HCT116 (cell line): ENCODE results near the gene TERT. TPM values are rescaled to one million over a fixed set of nuclear protein-coding genes. Genes with fewer than 3 reads are reported as not detected.

Source experiments
- ATAC-seq: fragments of 200-7000 bp; cut with Tn5 transposase; 2 replicates; pipeline ENCODE4 v1.9.1; 2020; ENCODE audit warnings: mild to moderate bottlenecking, moderate library complexity
- BruUV-seq: library from RNA; stranded (reverse); fragments of 400-500 nt; replicated peaks from 2 replicates; lab custom pipeline; 2021; lab: Mats Ljungman, UMichigan
- CTCF ChIA-PET: fragments of 300-600 bp; sonication (Branson Sonifier 250); formaldehyde crosslinking; loops from one replicate; lab custom pipeline; 2021; ENCODE audit warnings: antibody characterized with exemption; lab: Charles Lee
- POLR2A ChIA-PET: fragments of 300-600, 350-600 bp; sonication (Branson Sonifier 250); formaldehyde crosslinking; loops from one replicate; lab custom pipeline; 2021; ENCODE audit warnings: antibody characterized with exemption; lab: Charles Lee
- RAD21 ChIA-PET, 2 experiments: fragments of 300-600 bp; sonication (Branson Sonifier 250); formaldehyde crosslinking; loops; one replicate each; lab custom pipeline; 2023; ENCODE audit warnings: low total read pairs in 2 of 2; ENCODE audit not compliant: uncharacterized antibody in 2 of 2, unreplicated experiment in 2 of 2, low non-redundant PET in 1 of 2; lab: Charles Lee
- DNase-seq: peaks from one replicate; pipeline ENCODE4 v3.0.0-alpha.2; 2010; ENCODE audit warnings: low read depth, low spot score
- H2AFZ ChIP-seq: fragments of 200-600 bp; shearing (Covaris generic), sonication (generic); 2 replicates; pipeline ENCODE4 v1.6.1; 2017; ENCODE audit warnings: low read depth, mixed run types, mixed read lengths, antibody characterized with exemption, low read length; ENCODE audit not compliant: poor library complexity, severe bottlenecking
- H3K27ac ChIP-seq: 2 replicates; pipeline ENCODE4 v1.5.1; 2012; ENCODE audit warnings: low read depth, low read length
- H3K27me3 ChIP-seq: fragments of 200-600 bp; sonication (generic); 2 replicates; pipeline ENCODE4 v1.6.1; 2016; ENCODE audit warnings: mixed run types, low read length, mixed read lengths; ENCODE audit not compliant: insufficient read depth
- H3K36me3 ChIP-seq, 2 experiments: fragments of 200-500 bp in 1 of 2; fragments of 200-600 bp in 1 of 2; sonication (Bioruptor generic) in 1 of 2; sonication (generic) in 1 of 2; 2 replicates each; pipeline versions ENCODE4 v1.5.1 to v1.6.1; 2014 to 2016; ENCODE audit warnings: low read length in 2 of 2, inconsistent platforms in 1 of 2, mixed read lengths in 1 of 2, mixed run types in 1 of 2; ENCODE audit not compliant: insufficient read depth in 2 of 2, control insufficient read depth in 1 of 2
- H3K4me1 ChIP-seq, 2 experiments: fragments of 200-600 bp in 1 of 2; sonication (generic) in 1 of 2; 2 replicates each; pipeline versions ENCODE4 v1.5.1 to v1.6.1; 2012 to 2017; ENCODE audit warnings: low read length in 2 of 2, inconsistent platforms in 1 of 2, mild to moderate bottlenecking in 1 of 2, mixed read lengths in 1 of 2, mixed run types in 1 of 2, moderate library complexity in 1 of 2; ENCODE audit not compliant: insufficient read depth in 2 of 2, control insufficient read depth in 1 of 2
- H3K4me2 ChIP-seq: fragments of 200-600 bp; sonication (generic); 2 replicates; pipeline ENCODE4 v1.6.1; 2017; ENCODE audit warnings: mixed run types, low read length, mixed read lengths
- H3K4me3 ChIP-seq, 2 experiments: fragments of 200-600 bp in 1 of 2; sonication (generic) in 1 of 2; replicated peaks in 1 of 2; 2 replicates each; pipeline ENCODE4 v1.5.1; 2011 to 2016; ENCODE audit warnings: low read length in 2 of 2, control low read depth in 1 of 2, low read depth in 1 of 2, mild to moderate bottlenecking in 1 of 2, mixed read lengths in 1 of 2, mixed run types in 1 of 2
- H3K79me2 ChIP-seq: fragments of 200-600 bp; sonication (generic); 2 replicates; pipeline ENCODE4 v1.6.1; 2017; ENCODE audit warnings: mild to moderate bottlenecking, mixed run types, low read length, moderate library complexity, mixed read lengths; ENCODE audit not compliant: insufficient read depth
- H3K9ac ChIP-seq: fragments of 200-600 bp; sonication (generic); 2 replicates; pipeline ENCODE4 v1.6.1; 2016; ENCODE audit warnings: low read length, mixed read lengths
- H3K9me2 ChIP-seq: fragments of 200-600 bp; sonication (generic), shearing (Covaris generic); 2 replicates; pipeline ENCODE4 v1.6.1; 2017; ENCODE audit warnings: mixed run types, mild to moderate bottlenecking, moderate library complexity; ENCODE audit not compliant: insufficient read depth
- H3K9me3 ChIP-seq, 2 experiments: fragments of 200-500 bp in 1 of 2; fragments of 200-600 bp in 1 of 2; sonication (Bioruptor generic) in 1 of 2; sonication (generic) in 1 of 2; 2 replicates each; pipeline ENCODE4 v1.6.1; 2014 to 2017; ENCODE audit warnings: low read length in 2 of 2, mixed read lengths in 2 of 2, inconsistent platforms in 1 of 2, low read depth in 1 of 2, mild to moderate bottlenecking in 1 of 2, mixed run types in 1 of 2, moderate library complexity in 1 of 2; ENCODE audit not compliant: control insufficient read depth in 1 of 2, insufficient read depth in 1 of 2
- H4K20me1 ChIP-seq: fragments of 200-600 bp; sonication (generic), shearing (Covaris generic); 2 replicates; pipeline ENCODE4 v1.6.1; 2017; ENCODE audit warnings: mixed run types, mild to moderate bottlenecking, moderate library complexity; ENCODE audit not compliant: insufficient read depth
- EGR1 ChIP-seq: IDR thresholded peaks from 2 replicates; pipeline ENCODE4 v1.6.1; 2012; ENCODE audit warnings: low read depth
- EZH2 ChIP-seq: fragments of 200-600 bp; sonication (generic); IDR thresholded peaks from 2 replicates; pipeline ENCODE4 v1.6.1; 2017; ENCODE audit warnings: antibody characterized with exemption, mixed run types
- POLR2AphosphoS5 ChIP-seq: IDR thresholded peaks from 2 replicates; pipeline ENCODE4 v1.6.1; 2011; ENCODE audit warnings: mild to moderate bottlenecking, low read depth, low read length, moderate library complexity
- SIN3A ChIP-seq: IDR thresholded peaks from 2 replicates; pipeline ENCODE4 v1.6.1; 2012; ENCODE audit warnings: low read depth
- intact Hi-C: fragments of 100-400 bp; cut with micrococcal nuclease; formaldehyde crosslinking; loops from 2 replicates; pipeline ENCODE4 v1.10.0; 2022
- total RNA-seq: library from RNA; stranded (reverse); gene quantifications from one replicate; pipeline ENCODE4 v1.2.1, GENCODE V29; 2021; ENCODE audit not compliant: unreplicated experiment
- TF ChIP-seq, protein P1 (sequence below): IDR thresholded peaks from 2 replicates; pipeline ENCODE4 v1.6.1; 2012

The TERT gene
- total RNA-seq, 1 experiment from 2014 or later = 6.9 TPM

DNA sequence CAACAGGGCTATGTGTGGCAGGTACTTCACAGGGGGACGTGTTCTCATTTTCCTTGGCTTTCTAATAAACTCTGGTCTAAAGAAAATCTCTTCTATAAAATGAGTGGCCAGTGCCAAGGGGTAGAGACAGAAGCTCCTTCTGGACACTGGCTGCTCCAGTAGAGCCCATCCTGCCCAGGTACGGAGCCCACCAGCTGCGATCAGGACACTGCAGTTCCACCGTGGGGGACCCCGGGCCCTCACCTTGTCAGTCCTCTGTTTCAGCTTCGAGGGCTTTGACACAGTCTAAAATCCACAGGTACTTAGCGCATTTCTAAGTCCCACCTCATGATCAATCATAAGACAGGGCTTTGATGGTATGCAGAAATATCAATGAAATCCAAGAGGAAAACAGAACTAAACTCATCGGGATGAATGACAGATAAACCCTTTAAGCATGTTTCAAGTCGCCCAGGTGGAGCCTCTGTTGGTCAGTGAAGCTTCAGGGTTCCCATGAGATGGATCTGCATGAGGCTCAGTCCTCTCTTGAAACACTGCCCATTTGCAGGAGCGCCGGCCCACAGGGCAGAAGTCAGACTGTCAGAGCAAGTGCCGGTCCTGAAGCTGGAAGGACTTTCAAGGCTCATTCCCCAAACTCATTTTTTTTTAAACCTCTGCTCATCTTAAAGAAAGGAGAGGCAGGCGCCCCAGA lies 20.3 kb upstream of the TERT start:
- intact Hi-C loops = no loop called here
- Histone ChIP-seq H2AFZ (no peak overlapping the region), H3K27me3 (no peaks in the 10 kb centered on the region), H3K36me3 (0 out of 4 replicates have a peak, but pooled peaks cover 0 to under 1% of the 10 kb centered on the region in 2 experiments), H4K20me1 (no peaks in the 10 kb centered on the region), H3K9me2 (no peaks in the 10 kb centered on the region), H3K4me2 (no peak overlapping the region), H3K9me3 (no peaks in the 10 kb centered on the region), H3K4me3 (no peak overlapping the region), H3K4me1 (peaks cover 16 to 22% of the 10 kb centered on the region in 2 experiments), H3K27ac (no peak overlapping the region), H3K79me2 (no peaks in the 10 kb centered on the region), H3K9ac (no peak overlapping the region)
- RAD21 ChIA-PET = no interaction called here
- TF ChIP-seq POLR2AphosphoS5 (no peak), EZH2 (no peak)
- BruUV-seq = no TSS peak
- no peak for ATAC-seq
- POLR2A ChIA-PET = no interaction called here
- DNase-seq = no peak
- CTCF ChIA-PET = no interaction called here

GRCh38 chr5:1314564-1314982 lies 19.7 kb upstream of the TERT start:
- ChIA-PET POLR2A (no interaction called here), CTCF (no interaction called here), RAD21 (no interaction called here)
- Histone ChIP-seq H3K4me1 (peaks cover 16 to 22% of the 10 kb centered on the region in 2 experiments), H3K9me2 (no peaks in the 10 kb centered on the region), H4K20me1 (no peaks in the 10 kb centered on the region), H3K79me2 (no peaks in the 10 kb centered on the region), H3K36me3 (no peaks in the 10 kb centered on the region), H3K27me3 (no peaks in the 10 kb centered on the region), H3K27ac (no peak overlapping the region), H2AFZ (no peak overlapping the region), H3K4me3 (no peak overlapping the region), H3K9ac (no peak overlapping the region), H3K9me3 (no peaks in the 10 kb centered on the region), H3K4me2 (no peak overlapping the region)
- intact Hi-C loops = no loop called here
- TF ChIP-seq, protein P1, sequence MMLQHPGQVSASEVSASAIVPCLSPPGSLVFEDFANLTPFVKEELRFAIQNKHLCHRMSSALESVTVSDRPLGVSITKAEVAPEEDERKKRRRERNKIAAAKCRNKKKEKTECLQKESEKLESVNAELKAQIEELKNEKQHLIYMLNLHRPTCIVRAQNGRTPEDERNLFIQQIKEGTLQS = no peak
- TF ChIP-seq SIN3A = no peak
- TF ChIP-seq EGR1 = no peak
- DNase-seq (no peak), ATAC-seq (no peak)
- no TSS peak for BruUV-seq
